GM18873 (cell line): ENCODE results near the gene NFIA.

Experiments used
- ATAC-seq: cut with Tn5 transposase; IDR thresholded peaks from one replicate; pipeline ENCODE4 v1.9.1; 2021; ENCODE audit warnings: mild to moderate bottlenecking, moderate library complexity, moderate number of reproducible peaks; ENCODE audit not compliant: unreplicated experiment, low FRiP score

NFIA gene

DNA sequence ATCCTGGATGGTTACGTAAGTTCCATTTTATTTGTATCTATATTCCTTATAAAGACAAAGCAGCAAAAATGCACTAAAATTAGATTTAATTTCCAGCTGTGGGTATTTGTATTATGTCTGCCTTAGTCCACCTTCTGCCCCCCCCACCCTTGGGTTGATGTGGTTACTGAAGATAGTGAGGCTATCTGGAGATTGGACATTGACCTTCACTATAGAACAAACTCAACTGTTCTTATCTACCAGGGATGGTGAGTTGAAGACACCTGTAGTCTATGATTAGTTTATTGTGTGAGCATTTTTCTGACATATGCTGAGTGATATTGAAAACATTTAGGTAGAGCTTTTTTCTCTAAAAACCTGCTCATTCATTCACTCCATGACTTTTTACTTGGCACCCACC, 122.2 kb downstream of the NFIA start:
- ATAC-seq: no peak

DNA sequence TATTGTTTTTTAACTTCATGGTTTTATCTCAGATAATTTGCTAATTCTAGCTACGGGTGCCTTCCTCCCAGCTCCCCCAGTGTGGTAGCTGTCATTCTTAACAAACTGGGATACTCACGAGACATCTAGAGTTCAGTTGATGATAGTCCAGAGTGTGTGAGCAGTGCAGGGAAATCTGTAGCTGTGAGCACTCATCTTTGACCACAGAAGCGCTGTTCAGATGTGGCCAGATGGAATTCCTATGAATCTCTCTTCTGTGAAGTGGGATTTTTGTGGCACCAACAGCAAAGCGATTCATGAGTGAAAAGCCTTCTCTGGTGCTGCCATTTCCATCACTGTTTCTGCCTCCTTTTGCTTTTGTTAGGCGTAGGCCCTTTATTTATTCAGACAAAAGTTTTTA, 125.1 kb downstream of the NFIA start:
- ATAC-seq: no peak

GRCh38 chr1:61208172-61208571, 125.8 kb downstream of the NFIA start:
- no peak for ATAC-seq

- ATAC-seq: no peak
Observed at GRCh38 chr1:61208831-61209230, 126.5 kb downstream of the NFIA start.

GRCh38 chr1:61210435-61211154, 128.2 kb downstream of the NFIA start:
- ATAC-seq: no peak

- ATAC-seq: no peak
Observed at GRCh38 chr1:61213245-61214011, 131.1 kb downstream of the NFIA start.

DNA sequence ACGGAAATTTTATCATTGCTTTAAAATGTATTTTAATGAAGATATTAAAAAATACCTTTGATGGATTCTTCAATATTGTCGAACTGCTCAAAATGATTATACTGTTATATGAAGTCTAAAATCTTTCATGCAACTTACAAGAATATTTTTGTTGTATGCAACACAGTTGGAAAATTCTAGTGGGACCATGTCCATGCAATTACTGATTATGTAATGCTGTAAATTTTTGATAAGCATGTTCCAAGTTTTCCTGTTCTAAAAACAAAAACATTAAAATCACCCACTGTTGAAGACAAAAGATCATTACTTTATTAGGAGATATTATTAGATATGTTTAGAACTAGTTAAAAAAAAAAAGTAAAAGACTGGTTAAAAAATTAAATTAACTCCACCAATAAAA, 132.8 kb downstream of the NFIA start:
- no peak for ATAC-seq

DNA sequence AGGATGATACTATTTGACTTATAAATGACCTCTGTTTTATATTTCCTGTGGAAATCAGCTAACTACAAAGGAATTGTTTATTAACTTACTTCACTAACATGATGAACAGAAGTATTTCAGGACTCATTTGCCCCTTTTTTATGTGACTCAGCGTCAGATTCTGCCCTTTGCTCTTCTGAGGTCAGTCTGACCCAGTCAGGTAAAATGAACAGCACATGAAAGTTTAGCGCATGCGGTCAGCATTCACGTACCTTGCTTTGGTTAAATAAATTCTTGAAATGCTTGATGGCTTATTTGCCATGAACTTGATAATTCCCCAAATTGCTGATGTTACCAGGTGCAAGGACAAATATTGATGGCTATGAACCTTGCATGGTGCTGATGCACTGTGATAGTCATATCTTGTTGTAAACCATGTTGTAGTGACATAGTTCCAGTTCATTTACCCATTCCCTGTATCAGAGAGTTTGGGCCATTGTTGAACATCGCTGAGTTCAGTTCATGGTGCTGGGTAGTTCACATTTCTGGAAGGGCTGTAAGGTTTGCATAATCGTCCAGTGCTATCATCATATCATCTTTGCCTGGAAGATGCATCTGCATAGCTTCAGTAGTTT, 133.4 kb downstream of the NFIA start:
- ATAC-seq: no peak

- no peak for ATAC-seq
Observed at GRCh38 chr1:61220536-61220935, 138.2 kb downstream of the NFIA start.

DNA sequence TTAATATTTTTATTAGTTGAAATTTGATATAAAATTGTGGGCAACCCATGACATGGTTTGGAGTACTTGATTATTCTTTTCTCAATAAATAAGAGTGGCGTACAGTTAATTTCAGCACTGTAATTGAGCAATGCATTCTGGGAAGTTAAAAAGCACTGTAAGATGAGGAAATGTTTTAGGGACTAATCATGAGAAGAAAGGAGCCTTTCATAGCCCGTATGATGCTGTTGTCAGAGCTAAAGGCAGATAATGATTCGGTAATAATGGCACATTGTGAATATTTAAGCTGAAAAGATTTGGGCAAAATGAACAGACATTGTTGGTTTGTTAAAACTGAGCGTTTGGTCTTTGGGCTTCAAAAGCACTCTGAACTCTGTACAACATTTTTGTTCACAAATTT, 139.3 kb downstream of the NFIA start:
- ATAC-seq: no peak

DNA sequence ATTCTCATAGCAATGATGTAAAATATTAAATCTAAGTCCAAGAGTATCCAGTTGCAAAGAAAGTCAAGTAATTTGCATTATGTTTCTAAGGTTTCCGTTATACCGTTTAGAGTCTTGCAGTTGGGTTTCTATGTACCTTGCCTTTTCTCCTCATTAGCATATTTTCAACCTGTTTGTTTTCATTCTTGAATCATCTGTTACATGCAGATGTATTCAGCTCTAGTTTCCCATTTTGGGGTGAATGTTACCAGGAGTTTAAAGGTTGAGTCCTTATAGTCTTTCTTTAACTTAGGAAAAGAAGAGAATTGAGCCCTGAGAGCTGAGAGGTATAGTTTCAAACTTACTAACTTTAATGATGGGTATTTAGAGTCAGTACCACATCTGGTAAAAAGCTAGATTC, 139.9 kb downstream of the NFIA start:
- ATAC-seq: no peak

DNA sequence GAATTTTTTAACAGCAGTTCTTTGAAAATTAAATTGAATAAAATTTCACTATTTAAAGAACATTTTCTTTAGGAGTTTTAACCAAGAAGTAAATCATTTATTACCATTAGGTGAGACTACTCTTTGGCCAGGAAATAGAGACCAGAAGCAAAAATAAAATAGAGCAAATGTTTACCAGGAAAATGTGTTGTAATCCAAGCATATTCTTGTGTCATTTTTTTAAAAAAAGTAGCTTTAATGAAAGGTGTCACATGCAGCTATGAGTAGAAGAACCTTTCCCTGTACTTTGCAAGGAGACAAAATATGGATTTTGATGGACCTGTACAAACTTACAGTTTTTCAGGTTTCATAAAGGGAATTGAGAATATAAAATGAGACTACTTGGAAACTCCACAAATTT, 140.8 kb downstream of the NFIA start:
- ATAC-seq: no peak

DNA sequence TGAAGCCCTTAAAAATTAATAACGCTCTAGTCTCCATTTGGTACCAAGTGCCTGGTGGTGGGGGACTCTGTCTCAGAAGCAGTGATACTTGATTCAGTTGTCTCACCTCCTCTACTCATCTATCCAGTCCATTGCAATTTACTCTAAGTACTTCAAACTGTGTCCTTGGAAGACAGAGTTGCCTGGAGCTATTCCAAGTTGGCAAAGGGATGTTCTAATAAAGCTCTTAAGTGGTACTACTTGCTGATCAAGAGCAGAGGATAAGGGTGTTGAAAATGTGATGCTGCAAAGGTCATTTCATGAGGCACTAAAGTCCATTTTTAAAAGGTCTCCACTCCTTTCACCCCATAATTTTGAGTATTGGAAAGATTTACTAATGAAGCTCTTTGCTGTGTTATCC, 142.2 kb downstream of the NFIA start:
- ATAC-seq: no peak

DNA sequence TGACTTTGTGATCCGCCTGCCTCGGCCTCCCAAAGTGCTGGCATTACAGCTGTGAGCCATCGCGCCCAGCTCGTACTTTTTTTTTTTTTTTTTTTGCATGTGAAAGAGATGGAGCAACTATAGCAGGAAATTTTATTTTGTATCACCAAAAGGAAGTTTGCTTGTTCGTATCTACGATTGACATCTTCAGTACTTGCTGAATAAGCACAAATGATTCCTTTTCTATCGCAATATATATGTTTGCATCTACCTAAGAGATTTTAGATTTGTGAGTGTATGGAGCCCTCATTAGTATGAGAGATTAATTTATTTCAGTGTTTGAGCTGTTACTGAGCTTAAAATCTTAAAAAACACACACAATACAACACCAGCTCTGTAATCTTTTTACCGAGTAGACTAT, 143.1 kb downstream of the NFIA start:
- ATAC-seq: no peak

GRCh38 chr1:61226791-61227567, 144.6 kb downstream of the NFIA start:
- no peak for ATAC-seq

- no peak for ATAC-seq
Observed at GRCh38 chr1:61227857-61228550, 145.6 kb downstream of the NFIA start.

DNA sequence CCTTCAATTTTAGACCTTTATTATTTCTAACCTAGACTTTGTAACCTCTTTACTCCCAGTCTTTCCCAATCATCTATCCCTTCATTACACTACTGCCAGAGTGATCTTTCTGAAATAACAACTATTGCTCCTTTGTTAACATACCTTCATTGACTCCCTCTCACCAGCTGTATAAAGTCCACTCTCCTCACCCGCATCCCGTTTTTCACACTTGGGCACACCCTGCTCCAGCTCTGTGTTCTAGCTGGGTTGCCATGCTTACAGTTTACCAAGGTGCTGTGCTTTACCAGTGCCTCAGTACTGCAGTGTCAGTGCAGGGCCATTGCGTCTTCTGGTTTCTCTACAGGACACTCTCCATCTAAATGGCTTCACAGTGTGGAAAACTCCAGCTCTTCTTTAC, 148.2 kb downstream of the NFIA start:
- ATAC-seq: no peak

DNA sequence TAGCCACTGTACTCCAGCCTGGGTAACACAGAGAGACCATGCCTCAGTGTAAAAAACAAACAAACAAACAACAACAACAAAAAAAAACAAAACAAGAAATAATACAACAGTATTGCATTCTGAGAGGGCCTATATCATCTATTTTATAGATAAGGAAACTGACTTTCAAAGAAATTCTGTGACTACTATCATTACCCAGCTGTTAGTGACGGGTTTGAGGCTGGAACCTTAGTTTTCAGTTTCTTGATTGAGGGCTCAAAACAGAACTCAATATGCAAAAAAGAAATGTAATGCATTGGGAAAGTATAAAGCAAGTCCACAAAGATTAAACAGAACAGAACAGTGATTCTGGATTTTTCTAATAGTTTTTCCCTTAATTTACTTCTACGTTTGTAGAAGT, 149.4 kb downstream of the NFIA start:
- ATAC-seq: no peak

- ATAC-seq: no peak
Observed at GRCh38 chr1:61233121-61233660, 150.8 kb downstream of the NFIA start.

DNA sequence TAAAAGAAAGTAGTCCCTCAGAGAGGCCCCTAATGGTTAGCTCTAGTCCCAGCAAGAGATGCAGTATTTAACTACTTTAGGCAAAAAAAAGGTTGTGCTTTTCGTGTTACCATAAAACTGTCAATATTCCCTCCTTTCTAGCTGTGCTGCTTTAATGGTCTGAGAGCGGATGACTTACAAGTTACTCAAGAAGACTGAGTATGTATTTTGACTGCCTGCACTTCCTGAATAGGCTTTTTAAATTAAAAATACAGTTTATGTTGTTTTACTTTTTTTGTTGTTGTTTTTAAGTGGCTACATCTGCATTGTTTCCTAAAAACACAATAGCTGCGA, 152.2 kb downstream of the NFIA start:
- no peak for ATAC-seq
